Neuronal stem cell (in vitro differentiated cells): Measurements from ENCODE around the gene ZBTB20.

Experiments used
- DNase-seq: peaks from one replicate; pipeline ENCODE4 v3.0.0-alpha.2; 2013; ENCODE audit warnings: low spot score
- H2AFZ ChIP-seq: one replicate; pipeline ENCODE4 v1.6.1; 2013; ENCODE audit warnings: mild to moderate bottlenecking, low read length, inconsistent platforms
- H2AK5ac ChIP-seq: 2 replicates; pipeline ENCODE4 v1.6.1; 2013; ENCODE audit warnings: low read depth, mild to moderate bottlenecking, inconsistent platforms, low read length, moderate library complexity, mixed read lengths
- H2BK120ac ChIP-seq: 2 replicates; pipeline ENCODE4 v1.6.1; 2013; ENCODE audit warnings: low read depth, mild to moderate bottlenecking, inconsistent platforms, low read length, moderate library complexity, mixed read lengths
- H2BK12ac ChIP-seq: one replicate; pipeline ENCODE4 v1.6.1; 2013; ENCODE audit warnings: low read length, inconsistent platforms
- H2BK15ac ChIP-seq: 2 replicates; pipeline ENCODE4 v1.6.1; 2013; ENCODE audit warnings: mild to moderate bottlenecking, low read length, inconsistent platforms, mixed read lengths
- H2BK5ac ChIP-seq: one replicate; pipeline ENCODE4 v1.6.1; 2013; ENCODE audit warnings: inconsistent platforms, mild to moderate bottlenecking, low read length, moderate library complexity
- H3K14ac ChIP-seq: one replicate; pipeline ENCODE4 v1.6.1; 2013; ENCODE audit warnings: low read length, inconsistent platforms
- H3K18ac ChIP-seq: 2 replicates; pipeline ENCODE4 v1.6.1; 2013; ENCODE audit warnings: low read length, inconsistent platforms
- H3K23ac ChIP-seq: 2 replicates; pipeline ENCODE4 v1.6.1; 2013; ENCODE audit warnings: low read depth, mild to moderate bottlenecking, mixed read lengths, low read length, inconsistent platforms; ENCODE audit not compliant: poor library complexity
- H3K27ac ChIP-seq: replicated peaks from 3 replicates; pipeline ENCODE4 v1.5.1; 2013; ENCODE audit warnings: low read length, inconsistent platforms
- H3K27me3 ChIP-seq, 3 experiments: 2 replicates each; pipeline ENCODE4 v1.6.1; 2013; ENCODE audit warnings: low read length in 3 of 3, mild to moderate bottlenecking in 2 of 3, inconsistent platforms in 1 of 3, low read depth in 1 of 3, mixed read lengths in 1 of 3, moderate library complexity in 1 of 3; ENCODE audit not compliant: control insufficient read depth in 3 of 3, insufficient read depth in 3 of 3
- H3K36me3 ChIP-seq, 2 donors: replicated peaks in 1 of 2; 2 replicates each; pipeline ENCODE4 v1.6.1; 2013; ENCODE audit warnings: low read length in 2 of 2; ENCODE audit not compliant: control insufficient read depth in 2 of 2, insufficient read depth in 2 of 2
- H3K4ac ChIP-seq: 2 replicates; pipeline ENCODE4 v1.6.1; 2013; ENCODE audit warnings: inconsistent platforms, mild to moderate bottlenecking, low read length, moderate library complexity
- H3K4me1 ChIP-seq, 2 donors: 1 replicate in 1 of 2; 2 replicates in 1 of 2; pipeline ENCODE4 v1.6.1; 2013; ENCODE audit warnings: low read length in 2 of 2, low read depth in 1 of 2; ENCODE audit not compliant: control insufficient read depth in 2 of 2, insufficient read depth in 1 of 2
- H3K4me2 ChIP-seq: one replicate; pipeline ENCODE4 v1.6.1; 2013; ENCODE audit warnings: mild to moderate bottlenecking, low read length, inconsistent platforms; ENCODE audit not compliant: insufficient read depth, poor library complexity, severe bottlenecking
- H3K4me3 ChIP-seq, 2 donors: 2 replicates each; pipeline ENCODE4 v1.5.1; 2013; ENCODE audit warnings: low read length in 2 of 2, mild to moderate bottlenecking in 2 of 2, inconsistent platforms in 1 of 2, moderate library complexity in 1 of 2
- H3K79me1 ChIP-seq: one replicate; pipeline ENCODE4 v1.6.1; 2013; ENCODE audit warnings: low read depth, mild to moderate bottlenecking, inconsistent platforms, low read length, moderate library complexity
- H3K9ac ChIP-seq: one replicate; pipeline ENCODE4 v1.6.1; 2013; ENCODE audit warnings: mild to moderate bottlenecking, low read depth, low read length, inconsistent platforms; ENCODE audit not compliant: poor library complexity
- H3K9me3 ChIP-seq, 2 donors: replicated peaks in 1 of 2; 2 replicates each; pipeline versions ENCODE3 to v1.6.1; 2013; ENCODE audit warnings: low read length in 2 of 2, mild to moderate bottlenecking in 2 of 2, inconsistent platforms in 1 of 2, low read depth in 1 of 2, mixed read lengths in 1 of 2, moderate library complexity in 1 of 2; ENCODE audit not compliant: control insufficient read depth in 2 of 2, insufficient read depth in 1 of 2
- H4K8ac ChIP-seq: one replicate; pipeline ENCODE4 v1.6.1; 2013; ENCODE audit warnings: low read depth, mild to moderate bottlenecking, inconsistent platforms, low read length, moderate library complexity
- H4K91ac ChIP-seq: one replicate; pipeline ENCODE4 v1.6.1; 2013; ENCODE audit warnings: low read length, low read depth, mild to moderate bottlenecking, inconsistent platforms; ENCODE audit not compliant: poor library complexity
- WGBS, 2 donors: extraction: QIAGEN DNeasy Blood & Tissue Kit; methylation state at CpG; one replicate each; pipeline ENCODE4 v1.1.7; 2013; ENCODE audit warnings: missing lambda C conversion rate in 2 of 2, mixed read lengths in 1 of 2; ENCODE audit not compliant: insufficient read length in 2 of 2, insufficient replicate concordance in 1 of 2; ENCODE audit errors: extremely low coverage in 2 of 2; 5-methylcytosine and 5-hydroxymethylcytosine counted together

ZBTB20 gene

GRCh38 chr3:115095236-115095635 is 51.9 kb downstream of the ZBTB20 start:
- Histone ChIP-seq H2AFZ (no peak overlapping the region), H3K27ac (no peak overlapping the region)
- DNase-seq: no peak

GRCh38 chr3:115092220-115092791 is 54.8 kb downstream of the ZBTB20 start:
- H3K36me3 ChIP-seq: no peaks in the 10 kb centered on the region
- H4K91ac ChIP-seq: no peak overlapping the region
- H3K4ac ChIP-seq: no peak overlapping the region
- DNase-seq: peak; percentile 44
- no peak overlapping the region for H3K18ac ChIP-seq
- H3K79me1 ChIP-seq: no peaks in the 10 kb centered on the region
- H2BK15ac ChIP-seq: no peak overlapping the region
- no peaks in the 10 kb centered on the region for H3K4me1 ChIP-seq
- no peak overlapping the region for H4K8ac ChIP-seq
- H3K4me3 ChIP-seq: no peak overlapping the region
- no peak overlapping the region for H2BK120ac ChIP-seq
- no peak overlapping the region for H2BK12ac ChIP-seq
- H2BK5ac ChIP-seq: no peak overlapping the region
- no peaks in the 10 kb centered on the region for H3K9me3 ChIP-seq
- H2AFZ ChIP-seq: peak overlapping the region; percentile 1
- H3K4me2 ChIP-seq: no peak overlapping the region
- no peak overlapping the region for H2AK5ac ChIP-seq
- no peak overlapping the region for H3K9ac ChIP-seq
- no peaks in the 10 kb centered on the region for H3K27me3 ChIP-seq
- no peak overlapping the region for H3K27ac ChIP-seq
- no peak overlapping the region for H3K14ac ChIP-seq
- no peak overlapping the region for H3K23ac ChIP-seq
- no CpG with 5 or more reads among the region's 4 CpGs for WGBS, 2 donors

More at GRCh38 chr3:115095236-115095635, 51.9 kb downstream of the ZBTB20 start:
- H2BK5ac ChIP-seq: no peak overlapping the region
- H3K4ac ChIP-seq: no peak overlapping the region
- no peak overlapping the region for H2BK15ac ChIP-seq
- H4K91ac ChIP-seq: no peak overlapping the region
- H3K27me3 ChIP-seq: no peaks in the 10 kb centered on the region
- WGBS, 2 donors: no CpG with 5 or more reads among the region's 1 CpG
- H3K14ac ChIP-seq: no peak overlapping the region
- H2BK12ac ChIP-seq: no peak overlapping the region
- no peak overlapping the region for H3K18ac ChIP-seq
- no peak overlapping the region for H3K9ac ChIP-seq
- no peak overlapping the region for H3K4me2 ChIP-seq
- no peaks in the 10 kb centered on the region for H3K9me3 ChIP-seq
- H3K36me3 ChIP-seq: no peaks in the 10 kb centered on the region
- H2BK120ac ChIP-seq: no peak overlapping the region
- no peak overlapping the region for H3K23ac ChIP-seq
- no peaks in the 10 kb centered on the region for H3K79me1 ChIP-seq
- H3K4me1 ChIP-seq: peaks cover 0 to 2% of the 10 kb centered on the region in 2 donors
- H3K4me3 ChIP-seq: no peak overlapping the region
- no peak overlapping the region for H2AK5ac ChIP-seq
- H4K8ac ChIP-seq: no peak overlapping the region

- no peak overlapping the region for H2BK15ac ChIP-seq
- DNase-seq: no peak
Measured at GRCh38 chr3:115090712-115091111, 56.4 kb downstream of the ZBTB20 start.

GRCh38 chr3:115089481-115089880 is 57.6 kb downstream of the ZBTB20 start:
- no peak overlapping the region for H3K4me3 ChIP-seq
- no peaks in the 10 kb centered on the region for H3K4me1 ChIP-seq
- no peak overlapping the region for H2BK15ac ChIP-seq
- H2AFZ ChIP-seq: no peak overlapping the region
- H2BK120ac ChIP-seq: no peak overlapping the region
- no peaks in the 10 kb centered on the region for H3K36me3 ChIP-seq
- H4K8ac ChIP-seq: no peak overlapping the region
- H3K27me3 ChIP-seq: no peaks in the 10 kb centered on the region
- H3K79me1 ChIP-seq: no peaks in the 10 kb centered on the region
- no peak overlapping the region for H3K9ac ChIP-seq
- no peak overlapping the region for H2BK12ac ChIP-seq
- DNase-seq: no peak
- no peak overlapping the region for H3K4ac ChIP-seq
- no peak overlapping the region for H3K18ac ChIP-seq
- H2BK5ac ChIP-seq: no peak overlapping the region
- no peak overlapping the region for H3K23ac ChIP-seq
- H2AK5ac ChIP-seq: no peak overlapping the region
- no peak overlapping the region for H3K4me2 ChIP-seq
- H3K14ac ChIP-seq: no peak overlapping the region
- WGBS, 2 donors: no CpG with 5 or more reads among the region's 2 CpGs
- H3K9me3 ChIP-seq: no peaks in the 10 kb centered on the region
- H3K27ac ChIP-seq: no peak overlapping the region
- H4K91ac ChIP-seq: no peak overlapping the region

More at GRCh38 chr3:115090712-115091111, 56.4 kb downstream of the ZBTB20 start:
- Histone ChIP-seq H2AFZ (no peak overlapping the region), H3K9ac (no peak overlapping the region), H2BK120ac (no peak overlapping the region), H3K23ac (no peak overlapping the region), H3K27me3 (no peaks in the 10 kb centered on the region), H3K18ac (no peak overlapping the region), H3K4me2 (no peak overlapping the region), H3K27ac (no peak overlapping the region), H3K36me3 (no peaks in the 10 kb centered on the region), H3K4me1 (no peaks in the 10 kb centered on the region), H2BK5ac (no peak overlapping the region), H2AK5ac (no peak overlapping the region), H2BK12ac (no peak overlapping the region), H3K79me1 (no peaks in the 10 kb centered on the region), H3K4me3 (no peak overlapping the region), H4K91ac (no peak overlapping the region), H3K9me3 (no peaks in the 10 kb centered on the region), H4K8ac (no peak overlapping the region), H3K14ac (no peak overlapping the region), H3K4ac (no peak overlapping the region)
- no CpG with 5 or more reads among the region's 1 CpG for WGBS, 2 donors
